ENCODE measurements around the gene RPL29.

RPL29 gene

GRCh38 chr3:51982352-51982837, 13.3 kb downstream of the RPL29 start:
- no peak for DNase-seq (ENCODE audit: low read depth)

- no peak for DNase-seq (ENCODE audit: low read depth)
Measured at GRCh38 chr3:51980253-51980652, 15.4 kb downstream of the RPL29 start.

GRCh38 chr3:51978143-51978502, 17.6 kb downstream of the RPL29 start:
- DNase-seq (ENCODE audit: low read depth) = no peak

- no peak for DNase-seq (ENCODE audit: low read depth)
Measured at GRCh38 chr3:51977446-51978142, 18.1 kb downstream of the RPL29 start.

- no peak for DNase-seq (ENCODE audit: low read depth)
Measured at GRCh38 chr3:51975852-51976549, 19.7 kb downstream of the RPL29 start.

- DNase-seq (ENCODE audit: low read depth) = no peak
Measured at GRCh38 chr3:51974963-51975851, 20.5 kb downstream of the RPL29 start, which contains the start of gene ABHD14A. ABHD14A (plus strand) TSS chr3:51975064; CDS start chr3:51975136, 72 bp downstream.

GRCh38 chr3:51974277-51974962, 21.3 kb downstream of the RPL29 start:
- DNase-seq (ENCODE audit: low read depth) = no peak

- no peak for DNase-seq (ENCODE audit: low read depth)
Measured at GRCh38 chr3:51971350-51971749, 24.3 kb downstream of the RPL29 start.

GRCh38 chr3:51970606-51971300, 24.9 kb downstream of the RPL29 start:
- no peak for DNase-seq (ENCODE audit: low read depth)

GRCh38 chr3:51969841-51970240, 25.9 kb downstream of the RPL29 start:
- DNase-seq (ENCODE audit: low read depth) = no peak

GRCh38 chr3:51968883-51969678, 26.6 kb downstream of the RPL29 start:
- no peak for DNase-seq (ENCODE audit: low read depth)

- DNase-seq (ENCODE audit: low read depth) = no peak
Measured at GRCh38 chr3:51968170-51968775, 27.4 kb downstream of the RPL29 start.

GRCh38 chr3:51967384-51968169, 28.1 kb downstream of the RPL29 start, which contains the start of gene PCBP4:
PCBP4 (minus strand) TSS chr3:51967454; CDS start chr3:51961240, 6,214 bp downstream.
- DNase-seq (ENCODE audit: low read depth) = no peak

GRCh38 chr3:51966922-51967383, 28.7 kb downstream of the RPL29 start:
- no peak for DNase-seq (ENCODE audit: low read depth)

GRCh38 chr3:51966486-51966885, 29.2 kb downstream of the RPL29 start:
- DNase-seq (ENCODE audit: low read depth) = no peak

GRCh38 chr3:51966016-51966415, 29.7 kb downstream of the RPL29 start:
- DNase-seq (ENCODE audit: low read depth) = no peak

- no peak for DNase-seq (ENCODE audit: low read depth)
Measured at GRCh38 chr3:51964521-51964920, 31.2 kb downstream of the RPL29 start.

GRCh38 chr3:51963951-51964451, 31.7 kb downstream of the RPL29 start:
- no peak for DNase-seq (ENCODE audit: low read depth)

All from stimulated activated CD8-positive, alpha-beta memory T cell treated with anti-CD3 and anti-CD28 coated beads, Interleukin-12 subunit alpha, Interleukin-12 subunit beta, amount 100 ng/mL, for 1 hour (primary cell).